NOMO-1 (cell line): Measurements from ENCODE around the gene FBXO8.

ENCODE experiments used
- DNase-seq, 2 experiments: peaks; one replicate each; lab custom pipeline; 2025; ENCODE audit not compliant: unreplicated experiment in 2 of 2; lab: John Stamatoyannopoulos, UW

The FBXO8 gene

GRCh38 chr4:174212061-174212460, 71.4 kb downstream of the FBXO8 start:
- no peak for DNase-seq

GRCh38 chr4:174211622-174212044, 71.8 kb downstream of the FBXO8 start:
- no peak for DNase-seq

DNA sequence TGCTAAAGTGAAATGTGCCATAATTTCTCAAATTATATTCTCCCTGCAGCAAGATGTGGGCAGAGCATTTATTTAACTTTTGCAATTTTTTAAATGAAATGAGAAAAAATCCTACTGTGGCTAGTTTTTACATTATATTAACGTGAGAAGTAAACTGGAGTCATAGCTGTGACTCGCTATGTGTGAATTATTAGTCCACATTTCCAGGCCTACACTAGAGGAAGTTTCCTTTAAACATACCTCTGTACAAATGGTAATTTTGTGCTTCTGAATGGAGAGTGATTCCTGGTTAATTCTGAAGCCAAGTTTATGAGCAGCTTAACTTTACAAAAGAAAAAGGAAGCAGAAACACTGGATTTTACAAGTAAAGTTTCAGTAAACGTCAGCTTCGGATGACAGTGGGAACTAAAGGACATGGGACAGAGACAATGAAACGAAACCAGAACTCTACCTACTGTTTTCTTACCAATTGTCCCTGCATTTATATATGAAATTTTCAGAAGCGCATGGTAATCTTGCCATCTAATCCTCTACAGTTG, 72.4 kb downstream of the FBXO8 start:
- DNase-seq, result no peak

DNA sequence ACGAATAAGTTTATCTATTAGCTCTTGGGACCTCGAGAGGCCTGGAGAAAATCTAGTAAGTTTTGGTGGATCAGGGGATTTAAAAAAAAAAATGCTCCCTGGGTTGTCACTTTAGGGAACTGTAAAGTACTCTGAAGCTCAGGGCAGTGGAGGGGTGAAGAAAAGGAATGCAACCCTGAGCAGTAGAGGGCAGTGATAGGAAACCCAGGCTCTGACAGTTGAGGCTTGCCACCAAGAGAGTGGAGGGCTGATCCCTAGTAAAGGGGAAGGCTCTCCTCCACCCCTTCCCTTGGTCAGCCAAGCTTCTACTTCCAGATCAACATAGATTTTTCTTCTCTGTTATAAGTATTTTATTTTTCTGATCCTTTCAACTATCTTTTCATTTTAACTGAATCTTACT, 73.1 kb downstream of the FBXO8 start:
- DNase-seq, result no peak

- DNase-seq, result no peak
Measured at GRCh38 chr4:174209341-174209740, 74.1 kb downstream of the FBXO8 start.

- peak in 1 of 2 experiments; percentile 24 for DNase-seq
Measured at GRCh38 chr4:174207367-174207766, 76.1 kb downstream of the FBXO8 start.

DNA sequence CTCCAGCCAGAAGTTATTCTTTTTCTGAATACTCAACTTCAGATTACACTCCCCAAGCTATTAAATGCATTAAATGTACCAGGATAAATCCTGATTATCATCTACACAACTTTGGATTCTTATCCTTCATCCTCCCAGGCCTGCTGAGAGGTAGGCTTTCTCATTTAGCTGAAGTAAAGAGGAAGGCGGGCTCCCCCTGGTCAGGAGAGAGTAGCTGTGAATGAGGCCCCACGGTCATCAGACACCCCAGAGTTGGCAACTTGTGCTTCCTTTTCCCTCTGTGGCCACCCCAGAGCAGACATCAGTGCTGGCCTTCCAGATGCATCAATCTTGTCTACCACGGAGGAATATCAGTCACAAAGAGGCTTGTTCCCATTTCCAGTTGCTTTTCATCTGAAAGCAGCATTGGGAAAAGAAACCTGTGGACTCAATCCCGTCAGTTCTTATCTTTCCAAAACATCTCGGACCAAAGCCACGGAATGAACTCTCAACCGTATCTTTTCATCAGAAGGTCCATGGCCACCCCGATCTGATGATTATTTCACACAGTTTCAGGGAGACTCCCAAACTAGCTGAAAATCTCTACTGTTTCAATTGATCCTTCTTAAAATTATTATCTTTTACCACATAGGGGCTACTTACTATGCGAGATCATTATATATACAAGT, 79.2 kb downstream of the FBXO8 start:
- no peak for DNase-seq

DNA sequence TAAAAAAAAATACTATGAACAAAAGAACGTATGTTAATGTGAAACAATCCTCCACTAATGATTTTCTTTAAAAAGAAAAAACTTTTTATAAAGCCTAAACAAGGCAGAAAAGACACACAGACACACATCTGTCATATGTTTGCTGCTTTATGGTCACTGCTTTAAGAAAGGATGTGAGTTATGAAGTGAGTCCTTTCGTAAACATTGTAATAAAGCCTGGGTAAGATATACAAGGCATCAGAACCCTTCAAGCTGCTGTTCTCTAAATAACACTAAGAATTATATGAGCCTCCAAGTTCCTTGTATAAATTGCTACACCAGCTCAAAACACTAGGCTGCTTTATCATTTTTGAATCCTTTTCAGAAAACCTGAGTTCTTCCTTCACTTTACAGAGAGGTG, 81.6 kb downstream of the FBXO8 start:
- no peak for DNase-seq

DNA sequence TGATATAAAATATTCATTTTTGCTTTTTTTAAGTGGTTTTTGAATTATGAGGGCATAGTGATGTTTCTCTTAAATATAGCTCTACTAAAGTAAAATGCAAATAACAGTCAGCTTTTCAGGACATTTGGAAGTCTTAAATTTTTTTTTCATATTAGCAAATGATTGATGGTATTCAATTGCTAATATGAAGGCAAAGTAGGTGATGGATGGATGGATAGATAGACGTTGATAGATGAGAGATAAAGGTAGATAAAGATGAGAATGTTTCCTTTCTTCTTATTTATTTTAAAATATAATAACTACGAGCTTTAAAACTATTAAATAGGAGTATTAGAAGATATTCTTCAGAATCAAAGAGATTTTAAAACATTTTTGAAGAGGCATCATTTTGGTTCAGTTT, 83.7 kb downstream of the FBXO8 start:
- no peak for DNase-seq

DNA sequence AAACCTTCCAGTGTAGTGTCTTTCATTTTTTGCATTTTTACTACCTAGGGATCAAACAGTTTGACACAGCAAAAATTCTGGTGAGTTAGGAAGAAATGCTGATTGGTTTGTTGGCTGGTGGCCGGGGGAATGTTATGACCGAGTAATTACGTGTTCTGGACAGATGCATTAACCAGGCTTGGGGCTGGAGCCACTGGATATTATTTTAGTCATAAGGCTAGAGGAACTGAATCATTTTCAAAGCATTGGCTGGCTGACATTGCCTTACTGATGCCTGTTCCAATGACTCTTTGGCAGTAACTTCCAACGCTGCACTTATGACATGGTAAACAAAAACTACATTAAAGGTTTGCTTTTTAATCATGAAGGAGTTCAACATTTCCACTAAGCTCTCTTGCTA, 84.6 kb downstream of the FBXO8 start:
- no peak for DNase-seq

- DNase-seq, result no peak
Measured at GRCh38 chr4:174198396-174198795, 85.1 kb downstream of the FBXO8 start.

DNA sequence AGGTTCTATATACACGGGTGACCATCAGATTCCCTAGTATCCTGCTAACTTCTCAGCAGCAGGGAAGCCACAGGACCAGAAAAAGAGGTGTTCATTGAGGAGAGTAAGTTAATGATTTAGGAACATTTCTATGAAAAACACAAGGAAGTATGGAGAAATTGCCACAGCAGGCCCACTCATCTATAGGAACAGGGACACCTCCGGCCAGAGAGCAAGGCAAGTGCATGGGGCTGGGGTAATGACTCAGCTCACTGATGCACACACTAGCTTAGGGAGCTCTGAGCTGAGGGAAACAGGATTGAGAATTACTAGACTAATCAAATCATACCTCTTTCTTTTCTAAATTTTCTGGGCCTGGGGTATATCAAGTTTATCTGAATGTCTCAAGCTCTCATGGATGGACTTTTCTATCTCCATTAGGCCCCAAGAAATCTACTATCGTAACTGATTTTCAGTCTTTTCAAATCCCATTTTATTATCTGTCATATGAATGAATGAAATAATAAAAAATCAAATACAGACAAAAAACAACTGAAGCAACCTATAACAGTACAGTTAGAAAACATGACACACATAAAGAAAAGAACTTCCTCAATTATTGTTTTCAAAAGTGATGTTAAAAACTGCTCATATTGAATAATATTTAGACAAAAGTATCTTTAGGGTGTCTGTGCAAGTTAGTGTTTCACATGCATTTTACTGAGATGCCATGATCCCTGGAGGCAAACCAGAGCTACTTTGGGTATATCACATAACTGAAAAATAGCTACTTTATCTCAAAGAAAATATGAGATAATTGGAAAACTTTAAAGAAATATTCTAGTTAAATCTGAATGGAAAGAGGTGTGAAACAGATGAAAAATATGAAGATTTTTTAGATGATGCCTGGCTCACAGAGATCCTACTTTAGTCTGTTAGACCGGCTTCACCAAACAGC, 89.8 kb downstream of the FBXO8 start:
- no peak for DNase-seq

- no peak for DNase-seq
Measured at GRCh38 chr4:174192943-174193342, 90.5 kb downstream of the FBXO8 start.

- no peak for DNase-seq
Measured at GRCh38 chr4:174190832-174191500, 92.5 kb downstream of the FBXO8 start.

- DNase-seq, result no peak
Measured at GRCh38 chr4:174189392-174190015, 94.0 kb downstream of the FBXO8 start.
